Panc1 (cell line): ENCODE results near the gene OPRD1. TPM values are rescaled to one million over a fixed set of nuclear protein-coding genes. Genes with fewer than 3 reads are reported as not detected.

ENCODE experiments used
- ATAC-seq: fragments of 200-7000 bp; cut with Tn5 transposase; 2 replicates; pipeline ENCODE4 v1.9.1; 2020; ENCODE audit warnings: mild to moderate bottlenecking, moderate library complexity
- BruUV-seq: library from RNA; stranded (reverse); fragments of 400-500 nt; replicated peaks from 2 replicates; lab custom pipeline; 2021; lab: Mats Ljungman, UMichigan
- CTCF ChIA-PET: fragments of 300-600 bp; sonication (Branson Sonifier 250); formaldehyde crosslinking; loops from one replicate; lab custom pipeline; 2022; ENCODE audit warnings: antibody characterized with exemption; lab: Charles Lee
- POLR2A ChIA-PET: fragments of 300-600 bp; sonication (Branson Sonifier 250); formaldehyde crosslinking; loops from one replicate; lab custom pipeline; 2022; ENCODE audit warnings: antibody characterized with exemption; lab: Charles Lee
- DNase-seq: peaks from one replicate; pipeline ENCODE4 v3.0.0-alpha.2; 2010; ENCODE audit warnings: low read depth, low spot score
- H3K27ac ChIP-seq: 2 replicates; pipeline ENCODE4 v1.5.1; 2011; ENCODE audit warnings: mild to moderate bottlenecking, low read length, inconsistent platforms
- H3K27me3 ChIP-seq: fragments of 200-500 bp; sonication (Bioruptor generic); 2 replicates; pipeline ENCODE4 v1.6.0; 2014; ENCODE audit warnings: low read length, inconsistent platforms; ENCODE audit not compliant: control insufficient read depth, insufficient read depth
- H3K36me3 ChIP-seq: fragments of 200-500 bp; sonication (Bioruptor generic); 2 replicates; pipeline ENCODE4 v1.5.1; 2014; ENCODE audit warnings: inconsistent platforms, mild to moderate bottlenecking, low read length, moderate library complexity; ENCODE audit not compliant: control insufficient read depth, insufficient read depth
- H3K4me1 ChIP-seq: 2 replicates; pipeline ENCODE4 v1.5.1; 2011; ENCODE audit warnings: inconsistent platforms, mild to moderate bottlenecking, low read length, moderate library complexity; ENCODE audit not compliant: control insufficient read depth, insufficient read depth
- H3K4me3 ChIP-seq, 2 experiments: 2 replicates each; pipeline ENCODE4 v1.5.1; 2011 to 2012; ENCODE audit warnings: low read depth in 2 of 2, low read length in 2 of 2, mild to moderate bottlenecking in 2 of 2, inconsistent platforms in 1 of 2, moderate library complexity in 1 of 2
- H3K9me3 ChIP-seq: fragments of 200-500 bp; sonication (Bioruptor generic); 2 replicates; pipeline ENCODE4 v1.5.1; 2014; ENCODE audit warnings: low read depth, mild to moderate bottlenecking, inconsistent platforms, low read length, moderate library complexity; ENCODE audit not compliant: control insufficient read depth, insufficient read depth
- POLR2AphosphoS5 ChIP-seq: IDR thresholded peaks from 2 replicates; pipeline ENCODE4 v1.6.1; 2012; ENCODE audit warnings: mild to moderate bottlenecking, low read depth, low read length, moderate library complexity
- SIN3A ChIP-seq: IDR thresholded peaks from 2 replicates; pipeline ENCODE4 v1.6.1; 2012; ENCODE audit warnings: low read depth, mild to moderate bottlenecking, low read length, moderate library complexity, borderline replicate concordance; ENCODE audit not compliant: insufficient read depth
- TCF7L2 ChIP-seq: IDR thresholded peaks from 2 replicates; pipeline ENCODE4 v1.6.1; 2011; ENCODE audit warnings: mild to moderate bottlenecking, low read depth, low read length, inconsistent platforms
- in situ Hi-C: cut with HindIII; loops from 2 replicates; pipeline ENCODE4 v1.10.0; 2016; ENCODE audit warnings: low sequenced_read_pairs, low pct_unique_long_range_greater_than_20kb
- intact Hi-C: fragments of 100-400 bp; cut with micrococcal nuclease; formaldehyde crosslinking; loops from one replicate; pipeline ENCODE4 v1.10.0; 2022; ENCODE audit not compliant: unreplicated experiment
- total RNA-seq: library from RNA; stranded (reverse); gene quantifications from one replicate; pipeline ENCODE4 v1.2.1, GENCODE V29; 2021; ENCODE audit not compliant: unreplicated experiment
- TF ChIP-seq, protein P1 (sequence below), 2 experiments: IDR thresholded peaks; 2 replicates each; pipeline ENCODE4 v1.6.1; 2011 to 2012; ENCODE audit warnings: low read depth in 2 of 2, control low read depth in 1 of 2, low read length in 1 of 2, mild to moderate bottlenecking in 1 of 2, moderate library complexity in 1 of 2; ENCODE audit not compliant: insufficient read depth in 1 of 2
- TF ChIP-seq, protein P2 (sequence below): fragments of 450-650 bp; IDR thresholded peaks from 2 replicates; pipeline ENCODE4 v1.5.1; 2017; ENCODE audit warnings: mild to moderate bottlenecking

OPRD1 gene
- total RNA-seq, 1 experiment from 2014 or later, result 5.4 TPM

DNA sequence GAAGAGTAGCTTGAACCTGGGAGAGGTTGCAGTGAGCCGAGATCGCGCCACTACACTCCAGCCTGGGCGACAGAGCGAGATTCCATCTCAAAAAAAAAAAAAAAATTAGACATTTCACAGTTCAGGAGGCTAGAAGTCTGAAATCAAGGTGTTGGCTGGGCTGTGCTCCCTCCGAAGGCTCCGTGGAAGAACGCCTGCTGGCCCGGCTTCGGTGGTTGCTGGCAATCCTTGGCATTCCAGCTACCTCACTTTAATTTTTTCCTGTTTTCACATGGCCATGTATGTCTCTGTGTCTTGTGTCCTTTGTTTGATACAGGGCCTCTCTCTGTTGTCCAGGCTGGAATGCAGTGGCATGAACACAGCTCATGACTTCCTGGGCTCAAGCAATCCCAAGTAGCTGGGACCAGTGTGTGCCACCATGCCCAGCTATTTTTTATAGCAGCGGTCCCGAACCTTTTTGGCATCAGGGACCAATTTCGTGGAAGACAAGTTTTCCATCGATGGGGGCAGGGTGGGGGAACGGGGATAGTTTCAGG, 24.5 kb downstream of the OPRD1 start:
- BruUV-seq, result no TSS peak
- Histone ChIP-seq H3K4me1 (peaks cover 5% of the 10 kb centered on the region; the same call in 1 of the 2 replicates), H3K27ac (no peak overlapping the region), H3K4me3 (no peak overlapping the region), H3K27me3 (no peaks in the 10 kb centered on the region), H3K36me3 (no peaks in the 10 kb centered on the region), H3K9me3 (no peaks in the 10 kb centered on the region)
- intact Hi-C loops (no loop called here), in situ Hi-C loops (no loop called here)
- DNase-seq (no peak), ATAC-seq (no peak)
- POLR2A ChIA-PET, result interaction anchor here (0.6 kb wide), 1 partner anchor 10 kb away, joined by 5 read pairs; no protein-coding TSS in a partner anchor
- CTCF ChIA-PET, result no interaction called here
- TF ChIP-seq, protein P1, sequence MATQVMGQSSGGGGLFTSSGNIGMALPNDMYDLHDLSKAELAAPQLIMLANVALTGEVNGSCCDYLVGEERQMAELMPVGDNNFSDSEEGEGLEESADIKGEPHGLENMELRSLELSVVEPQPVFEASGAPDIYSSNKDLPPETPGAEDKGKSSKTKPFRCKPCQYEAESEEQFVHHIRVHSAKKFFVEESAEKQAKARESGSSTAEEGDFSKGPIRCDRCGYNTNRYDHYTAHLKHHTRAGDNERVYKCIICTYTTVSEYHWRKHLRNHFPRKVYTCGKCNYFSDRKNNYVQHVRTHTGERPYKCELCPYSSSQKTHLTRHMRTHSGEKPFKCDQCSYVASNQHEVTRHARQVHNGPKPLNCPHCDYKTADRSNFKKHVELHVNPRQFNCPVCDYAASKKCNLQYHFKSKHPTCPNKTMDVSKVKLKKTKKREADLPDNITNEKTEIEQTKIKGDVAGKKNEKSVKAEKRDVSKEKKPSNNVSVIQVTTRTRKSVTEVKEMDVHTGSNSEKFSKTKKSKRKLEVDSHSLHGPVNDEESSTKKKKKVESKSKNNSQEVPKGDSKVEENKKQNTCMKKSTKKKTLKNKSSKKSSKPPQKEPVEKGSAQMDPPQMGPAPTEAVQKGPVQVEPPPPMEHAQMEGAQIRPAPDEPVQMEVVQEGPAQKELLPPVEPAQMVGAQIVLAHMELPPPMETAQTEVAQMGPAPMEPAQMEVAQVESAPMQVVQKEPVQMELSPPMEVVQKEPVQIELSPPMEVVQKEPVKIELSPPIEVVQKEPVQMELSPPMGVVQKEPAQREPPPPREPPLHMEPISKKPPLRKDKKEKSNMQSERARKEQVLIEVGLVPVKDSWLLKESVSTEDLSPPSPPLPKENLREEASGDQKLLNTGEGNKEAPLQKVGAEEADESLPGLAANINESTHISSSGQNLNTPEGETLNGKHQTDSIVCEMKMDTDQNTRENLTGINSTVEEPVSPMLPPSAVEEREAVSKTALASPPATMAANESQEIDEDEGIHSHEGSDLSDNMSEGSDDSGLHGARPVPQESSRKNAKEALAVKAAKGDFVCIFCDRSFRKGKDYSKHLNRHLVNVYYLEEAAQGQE (IDR thresholded peaks at IDR 0.05; ENCODE audit: insufficient read depth in 1 of 2, low read depth in 2 of 2, low read length in 1 of 2), result no peak

DNA sequence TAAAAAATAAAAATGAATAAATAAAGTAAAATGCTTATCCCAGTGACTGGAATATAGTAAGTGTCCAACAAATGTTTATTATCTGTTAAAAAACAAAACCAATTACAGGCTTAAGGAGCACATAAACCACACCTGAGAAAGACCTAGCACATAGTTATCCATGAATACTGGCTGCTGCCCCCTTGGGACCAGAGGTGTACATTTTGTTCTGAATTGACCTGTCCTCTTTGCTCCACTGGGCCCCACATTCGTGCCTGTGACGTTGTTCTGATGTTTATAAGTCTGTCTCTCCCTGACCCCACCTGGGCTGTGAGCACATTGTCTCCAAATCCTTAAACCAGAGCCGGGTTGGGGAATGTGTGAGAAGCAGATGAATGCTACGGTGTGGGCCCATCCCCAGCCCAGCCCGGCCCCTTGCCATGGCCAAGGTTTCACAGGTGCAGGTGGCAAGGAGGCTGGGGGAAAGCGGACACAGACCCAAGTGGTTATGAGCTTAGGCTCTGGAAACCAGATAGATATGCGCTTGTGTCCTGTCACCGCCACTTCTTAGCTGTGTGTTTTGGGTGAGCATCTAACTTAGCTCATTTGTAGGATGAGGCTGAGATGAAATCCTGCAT, 29.1 kb downstream of the OPRD1 start:
- POLR2A ChIA-PET, result no interaction called here

More for the DNA sequence above, 29.1 kb downstream of the OPRD1 start:
- intact Hi-C loops (no loop called here), in situ Hi-C loops (no loop called here)
- TF ChIP-seq POLR2AphosphoS5, result no peak
- TF ChIP-seq, protein P1 (IDR thresholded peaks at IDR 0.05; ENCODE audit: insufficient read depth in 1 of 2, low read depth in 2 of 2, low read length in 1 of 2), result no peak
- TF ChIP-seq TCF7L2, result no peak
- TF ChIP-seq, protein P2, sequence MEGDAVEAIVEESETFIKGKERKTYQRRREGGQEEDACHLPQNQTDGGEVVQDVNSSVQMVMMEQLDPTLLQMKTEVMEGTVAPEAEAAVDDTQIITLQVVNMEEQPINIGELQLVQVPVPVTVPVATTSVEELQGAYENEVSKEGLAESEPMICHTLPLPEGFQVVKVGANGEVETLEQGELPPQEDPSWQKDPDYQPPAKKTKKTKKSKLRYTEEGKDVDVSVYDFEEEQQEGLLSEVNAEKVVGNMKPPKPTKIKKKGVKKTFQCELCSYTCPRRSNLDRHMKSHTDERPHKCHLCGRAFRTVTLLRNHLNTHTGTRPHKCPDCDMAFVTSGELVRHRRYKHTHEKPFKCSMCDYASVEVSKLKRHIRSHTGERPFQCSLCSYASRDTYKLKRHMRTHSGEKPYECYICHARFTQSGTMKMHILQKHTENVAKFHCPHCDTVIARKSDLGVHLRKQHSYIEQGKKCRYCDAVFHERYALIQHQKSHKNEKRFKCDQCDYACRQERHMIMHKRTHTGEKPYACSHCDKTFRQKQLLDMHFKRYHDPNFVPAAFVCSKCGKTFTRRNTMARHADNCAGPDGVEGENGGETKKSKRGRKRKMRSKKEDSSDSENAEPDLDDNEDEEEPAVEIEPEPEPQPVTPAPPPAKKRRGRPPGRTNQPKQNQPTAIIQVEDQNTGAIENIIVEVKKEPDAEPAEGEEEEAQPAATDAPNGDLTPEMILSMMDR, result no peak
- no peak for TF ChIP-seq SIN3A
- no peak for DNase-seq
- CTCF ChIA-PET, result no interaction called here
- BruUV-seq, result no TSS peak
- H3K9me3 ChIP-seq, result no peaks in the 10 kb centered on the region
- H3K4me1 ChIP-seq, result peaks cover 5% of the 10 kb centered on the region; the same call in 1 of the 2 replicates
- ATAC-seq, result no peak
- H3K27me3 ChIP-seq, result no peaks in the 10 kb centered on the region
- H3K4me3 ChIP-seq, result no peak overlapping the region
- no peak overlapping the region for H3K27ac ChIP-seq
- no peaks in the 10 kb centered on the region for H3K36me3 ChIP-seq
